Left kidney (tissue), 2 donors: ENCODE measurements around the gene FMNL3. TPM values are rescaled to one million over a fixed set of nuclear protein-coding genes. Genes with fewer than 3 reads are reported as not detected.
"Not testable (repeated sequence)": the region's sequence is repeated elsewhere in the genome, so short reads cannot be mapped to it uniquely, and the experiment has no call there.

Experiments used
- DNase-seq: peaks from one replicate; pipeline ENCODE4 v3.0.0-alpha.2; 2013
- polyA plus RNA-seq: library from polyadenylated mRNA; unstranded; fragments of 120-200 nt; gene quantifications from one replicate; pipeline ENCODE4 v1.2.1, GENCODE V29; 2013; ENCODE audit not compliant: insufficient read length

FMNL3 gene
- polyA plus RNA-seq, 1 donor: 46.3 TPM

GRCh38 chr12:49720214-49720613, 13.0 kb upstream of the FMNL3 start:
- no peak for DNase-seq

DNA sequence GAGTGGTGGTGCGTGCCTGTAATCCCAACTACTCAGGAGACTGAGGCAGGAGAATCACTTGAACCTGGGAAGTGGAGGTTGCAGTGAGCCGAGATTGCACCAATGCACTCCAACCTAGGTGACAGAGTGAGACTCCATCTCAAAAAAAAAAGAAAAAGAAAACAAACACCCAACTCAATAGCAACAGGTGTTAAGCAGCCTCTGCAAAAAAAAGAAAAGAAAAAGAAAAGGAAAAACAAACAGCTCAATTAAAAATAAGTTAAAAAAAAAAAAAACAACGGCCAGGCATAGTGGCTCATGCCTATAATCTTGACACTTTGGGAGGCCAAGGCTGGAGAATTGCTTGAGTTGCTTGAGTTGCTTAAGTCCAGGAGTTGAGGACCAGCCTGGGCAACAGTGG, 10.6 kb upstream of the FMNL3 start:
- not testable (repeated sequence) for DNase-seq

GRCh38 chr12:49716553-49716952, 9.3 kb upstream of the FMNL3 start:
- no peak for DNase-seq

DNA sequence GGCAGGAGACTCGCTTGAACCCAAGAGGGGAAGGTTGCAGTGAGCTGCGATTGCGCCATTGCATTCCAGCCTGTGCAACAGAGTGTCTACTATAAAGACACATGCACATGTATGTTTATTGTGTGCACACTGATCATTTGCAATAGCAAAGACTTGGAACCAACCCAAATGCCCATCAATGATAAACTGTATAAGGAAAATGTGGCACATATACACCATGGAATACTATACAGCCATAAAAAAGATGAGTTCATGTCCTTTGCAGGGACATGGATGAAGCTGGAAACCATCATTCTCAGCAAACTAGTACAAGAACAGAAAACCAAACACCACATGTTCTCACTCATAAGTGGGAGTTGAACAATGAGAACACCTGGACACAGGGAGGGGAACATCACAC, 6.7 kb upstream of the FMNL3 start:
- not testable (repeated sequence) for DNase-seq

DNA sequence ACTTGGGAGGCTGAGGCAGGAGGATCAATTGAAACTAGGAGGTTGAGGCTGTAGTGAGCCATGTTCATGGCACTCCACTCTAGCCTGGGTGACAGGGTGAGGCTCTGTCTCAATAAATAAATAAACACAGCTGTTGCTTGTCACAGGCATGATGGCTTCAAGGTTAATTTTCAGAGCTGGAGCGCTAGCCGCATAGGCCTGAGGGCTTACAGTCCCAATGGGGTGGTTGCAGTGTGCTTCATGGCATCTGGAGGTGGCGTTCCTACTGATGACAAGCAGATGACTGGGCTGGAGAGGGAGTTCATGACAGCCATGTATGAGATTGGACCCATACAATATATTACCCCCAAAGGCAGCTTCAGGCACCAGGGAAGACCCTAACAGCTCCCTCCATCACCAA, 1.6 kb upstream of the FMNL3 start:
- DNase-seq: no peak

DNA sequence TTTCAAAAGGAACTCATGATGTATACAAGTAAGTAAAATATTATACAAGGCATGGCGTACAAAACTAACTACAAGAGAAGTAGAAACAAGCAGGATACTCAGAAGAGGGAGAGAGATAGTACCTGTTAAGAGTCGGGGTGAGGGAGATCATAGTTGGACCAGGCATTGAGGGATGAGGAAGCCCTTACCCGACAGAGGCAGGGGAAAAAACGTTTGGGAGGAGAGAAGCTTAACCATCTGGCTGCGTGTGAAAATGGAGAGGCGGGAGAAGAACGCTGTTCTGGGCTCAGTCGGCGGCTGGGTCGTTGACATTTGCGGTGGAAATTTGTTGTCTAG, 575 bp upstream of the FMNL3 start:
- DNase-seq: no peak

- DNase-seq: peak; percentile 37
Measured at GRCh38 chr12:49706351-49707127, 666 bp downstream of the FMNL3 start.

GRCh38 chr12:49705479-49706134, 1.6 kb downstream of the FMNL3 start:
- DNase-seq: no peak

GRCh38 chr12:49703647-49704137, 3.5 kb downstream of the FMNL3 start:
- no peak for DNase-seq

GRCh38 chr12:49702676-49703215, 4.5 kb downstream of the FMNL3 start:
- DNase-seq: no peak

DNA sequence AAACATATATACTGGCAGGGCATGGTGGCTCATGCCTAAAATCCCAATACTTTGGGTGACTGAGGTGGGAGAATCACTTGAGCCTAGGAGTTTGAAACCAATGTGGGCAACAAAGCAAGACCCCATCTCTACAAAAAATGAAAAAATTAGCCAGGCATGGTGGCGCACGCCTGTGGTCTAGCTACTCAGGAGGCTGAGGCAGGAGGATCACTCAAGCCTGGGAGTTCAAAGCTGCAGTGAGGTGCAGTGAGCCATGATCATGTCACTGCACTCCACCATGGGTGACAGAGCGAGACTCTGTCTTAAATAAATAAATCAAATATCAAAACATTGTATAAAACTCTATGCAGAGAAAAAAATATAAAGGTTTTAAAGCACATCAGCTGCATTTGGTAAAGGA, 5.2 kb downstream of the FMNL3 start:
- DNase-seq: no peak

DNA sequence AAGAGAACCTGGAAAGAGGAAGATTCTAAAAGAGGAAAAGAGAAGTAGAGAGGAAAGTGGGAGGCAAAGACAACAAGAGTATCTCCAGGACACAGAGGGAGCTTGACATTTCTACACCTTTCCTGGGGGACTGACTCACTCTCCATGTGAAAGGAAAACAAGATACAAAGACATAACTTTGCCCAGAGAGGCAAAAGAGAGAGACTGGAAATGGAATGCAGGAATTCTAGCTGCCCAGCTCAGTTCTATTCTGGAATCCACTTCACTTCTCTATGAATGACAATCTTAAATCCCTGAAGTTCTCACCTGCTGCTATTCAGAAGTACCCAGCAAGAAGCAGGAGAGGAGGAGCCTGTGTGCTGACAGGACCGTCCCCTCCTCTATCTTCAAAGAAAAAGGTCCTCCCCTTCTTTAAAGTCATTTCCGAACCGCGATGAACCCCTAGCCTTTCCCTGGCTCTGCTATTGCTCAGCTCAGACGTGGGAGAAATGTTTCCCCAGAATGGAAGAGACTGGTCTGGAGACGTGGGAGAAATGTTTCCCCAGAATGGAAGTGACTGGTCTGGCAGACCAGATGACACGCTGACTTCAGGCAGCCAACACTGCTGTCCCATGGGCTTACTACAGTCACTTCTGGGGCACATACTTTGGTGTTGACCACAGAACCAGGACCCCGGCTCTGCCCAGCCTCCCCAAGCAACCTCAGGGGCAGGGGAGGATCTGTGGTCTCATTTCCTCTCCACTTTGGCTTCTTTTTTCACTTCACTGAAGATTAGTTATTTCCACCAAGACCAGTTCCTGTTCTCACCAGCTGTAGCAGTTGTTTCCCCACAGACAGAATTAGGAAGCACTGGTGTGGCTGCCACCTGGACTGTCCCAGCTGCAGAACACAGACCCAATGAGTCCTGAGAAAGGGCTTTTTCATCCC, 8.3 kb downstream of the FMNL3 start:
- DNase-seq: peak; percentile 26

GRCh38 chr12:49697808-49698207, 9.4 kb downstream of the FMNL3 start:
- DNase-seq: no peak

DNA sequence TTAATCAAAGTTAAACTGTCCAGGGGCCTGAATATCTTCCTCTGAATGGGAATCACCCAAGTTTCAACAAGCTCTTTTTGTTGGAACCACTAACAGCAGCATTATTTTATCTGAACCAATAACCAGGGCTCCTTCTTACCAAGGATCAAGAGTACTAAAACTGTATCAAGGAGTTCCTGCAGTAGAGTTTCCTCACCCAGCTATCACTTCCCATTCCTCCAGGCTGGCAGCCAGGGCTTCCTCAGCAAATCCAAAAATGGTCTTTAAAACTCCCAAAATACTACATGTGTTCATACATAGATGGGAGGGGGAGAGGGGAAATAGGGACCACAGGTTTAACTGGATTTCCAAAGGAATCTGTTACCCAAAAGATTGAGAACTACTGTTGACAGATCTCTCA, 10.5 kb downstream of the FMNL3 start:
- no peak for DNase-seq

GRCh38 chr12:49693931-49694444, 13.2 kb downstream of the FMNL3 start:
- no peak for DNase-seq

- DNase-seq: no peak
Measured at GRCh38 chr12:49692851-49693250, 14.4 kb downstream of the FMNL3 start.

- DNase-seq: no peak
Measured at GRCh38 chr12:49689785-49690184, 17.4 kb downstream of the FMNL3 start.

GRCh38 chr12:49689237-49689636, 18.0 kb downstream of the FMNL3 start:
- no peak for DNase-seq

DNA sequence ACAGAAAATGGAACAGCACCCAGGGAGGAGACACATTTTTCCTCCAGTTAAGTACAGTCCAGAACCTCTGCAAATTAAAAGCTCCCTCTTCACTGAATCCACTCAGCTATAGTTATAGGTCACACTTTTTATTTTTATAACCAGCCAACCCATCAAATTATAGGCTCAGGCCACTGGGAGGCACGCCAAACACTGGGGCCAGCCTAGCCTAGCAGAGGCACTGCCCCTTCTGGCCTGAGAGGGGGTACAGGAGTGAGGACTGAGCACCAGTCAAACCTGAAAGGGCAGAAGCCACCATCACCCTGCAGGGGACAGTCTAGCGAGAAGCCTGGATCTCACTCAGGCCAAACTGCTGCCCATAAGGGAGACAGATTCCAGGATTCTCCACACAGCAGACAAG, 19.3 kb downstream of the FMNL3 start:
- no peak for DNase-seq

GRCh38 chr12:49684310-49684854, 22.8 kb downstream of the FMNL3 start:
- no peak for DNase-seq

- no peak for DNase-seq
Measured at GRCh38 chr12:49683599-49684309, 23.5 kb downstream of the FMNL3 start.
